Lower leg skin (tissue), 4 donors: Measurements from ENCODE around the gene PLEKHG4. TPM values are rescaled to one million over a fixed set of nuclear protein-coding genes. Genes with fewer than 3 reads are reported as not detected.

Experiments used
- DNase-seq, 2 donors: peaks; one replicate each; pipeline ENCODE4 v3.0.0-alpha.2; 2019; ENCODE audit warnings: low spot score in 2 of 2
- H3K4me3 ChIP-seq: fragments of 200-600 bp; sonication (generic); 2 replicates; pipeline ENCODE4 v1.5.1; 2017; ENCODE audit warnings: mild to moderate bottlenecking, low read depth; ENCODE audit not compliant: poor library complexity, severe bottlenecking
- POLR2A ChIP-seq, 2 donors: fragments of 450-650 bp; IDR thresholded peaks; one replicate each; pipeline ENCODE4 v1.6.1; 2016 to 2017; ENCODE audit warnings: antibody characterized with exemption in 2 of 2, mild to moderate bottlenecking in 1 of 2, moderate library complexity in 1 of 2
- WGBS, 2 donors: methylation state at CpG; one replicate each; pipeline ENCODE4 v1.1.5; 2018; 5-methylcytosine and 5-hydroxymethylcytosine counted together
- intact Hi-C: fragments of 100-400 bp; cut with DNase I; formaldehyde crosslinking; loops from one replicate; pipeline ENCODE4 v1.15.0; 2023; ENCODE audit warnings: low total_unique reads
- total RNA-seq, 4 donors: library from RNA; depleted of rRNA; stranded (reverse); fragments of >200 nt; gene quantifications; one replicate each; pipeline ENCODE4 v1.1.0, GENCODE V29; 2016
- TF ChIP-seq, protein P1 (sequence below), 3 donors: fragments of 450-650 bp; IDR thresholded peaks; one replicate each; pipeline ENCODE4 v1.5.1; 2016; ENCODE audit warnings: antibody characterized with exemption in 3 of 3, mild to moderate bottlenecking in 3 of 3, moderate library complexity in 2 of 3

Gene PLEKHG4
- total RNA-seq, 4 donors from 2014 or later: 16.6 to 28.0 (median 21.2) TPM

DNA sequence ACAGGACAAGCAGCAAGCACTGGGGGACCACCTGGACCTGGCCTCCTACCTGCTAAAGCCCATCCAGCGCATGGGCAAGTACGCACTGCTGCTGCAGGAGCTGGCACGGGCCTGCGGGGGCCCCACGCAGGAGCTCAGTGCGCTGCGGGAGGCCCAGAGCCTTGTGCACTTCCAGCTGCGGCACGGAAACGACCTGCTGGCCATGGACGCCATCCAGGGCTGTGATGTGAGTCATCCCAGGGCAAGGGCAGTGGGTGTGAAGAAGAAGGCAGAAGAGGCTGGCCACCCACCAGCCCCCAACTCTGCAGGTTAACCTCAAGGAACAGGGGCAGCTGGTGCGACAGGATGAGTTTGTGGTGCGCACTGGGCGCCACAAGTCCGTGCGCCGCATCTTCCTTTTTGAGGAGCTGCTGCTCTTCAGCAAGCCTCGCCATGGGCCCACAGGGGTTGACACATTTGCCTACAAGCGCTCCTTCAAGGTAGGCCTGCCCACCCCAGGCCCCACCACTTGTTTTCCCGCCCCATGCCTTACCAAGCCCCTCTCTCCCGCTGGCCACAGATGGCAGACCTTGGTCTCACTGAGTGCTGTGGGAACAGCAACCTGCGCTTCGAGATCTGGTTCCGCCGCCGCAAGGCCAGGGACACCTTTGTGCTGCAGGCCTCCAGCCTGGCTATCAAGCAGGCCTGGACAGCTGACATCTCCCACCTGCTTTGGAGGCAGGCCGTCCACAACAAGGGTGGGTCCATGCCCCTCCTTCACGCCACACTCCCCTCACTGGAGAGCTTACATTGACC lies 7.3 kb downstream of the PLEKHG4 start:
- DNase-seq: no peak
- WGBS, 2 donors: 91 to 92% methylated on average over 28 of the region's 28 CpGs
- H3K4me3 ChIP-seq: no peak overlapping the region
- intact Hi-C loops: no loop called here
- no peak for TF ChIP-seq POLR2A (IDR thresholded peaks at IDR 0.05)
- TF ChIP-seq, protein P1, sequence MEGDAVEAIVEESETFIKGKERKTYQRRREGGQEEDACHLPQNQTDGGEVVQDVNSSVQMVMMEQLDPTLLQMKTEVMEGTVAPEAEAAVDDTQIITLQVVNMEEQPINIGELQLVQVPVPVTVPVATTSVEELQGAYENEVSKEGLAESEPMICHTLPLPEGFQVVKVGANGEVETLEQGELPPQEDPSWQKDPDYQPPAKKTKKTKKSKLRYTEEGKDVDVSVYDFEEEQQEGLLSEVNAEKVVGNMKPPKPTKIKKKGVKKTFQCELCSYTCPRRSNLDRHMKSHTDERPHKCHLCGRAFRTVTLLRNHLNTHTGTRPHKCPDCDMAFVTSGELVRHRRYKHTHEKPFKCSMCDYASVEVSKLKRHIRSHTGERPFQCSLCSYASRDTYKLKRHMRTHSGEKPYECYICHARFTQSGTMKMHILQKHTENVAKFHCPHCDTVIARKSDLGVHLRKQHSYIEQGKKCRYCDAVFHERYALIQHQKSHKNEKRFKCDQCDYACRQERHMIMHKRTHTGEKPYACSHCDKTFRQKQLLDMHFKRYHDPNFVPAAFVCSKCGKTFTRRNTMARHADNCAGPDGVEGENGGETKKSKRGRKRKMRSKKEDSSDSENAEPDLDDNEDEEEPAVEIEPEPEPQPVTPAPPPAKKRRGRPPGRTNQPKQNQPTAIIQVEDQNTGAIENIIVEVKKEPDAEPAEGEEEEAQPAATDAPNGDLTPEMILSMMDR (IDR thresholded peaks at IDR 0.05): no peak

DNA sequence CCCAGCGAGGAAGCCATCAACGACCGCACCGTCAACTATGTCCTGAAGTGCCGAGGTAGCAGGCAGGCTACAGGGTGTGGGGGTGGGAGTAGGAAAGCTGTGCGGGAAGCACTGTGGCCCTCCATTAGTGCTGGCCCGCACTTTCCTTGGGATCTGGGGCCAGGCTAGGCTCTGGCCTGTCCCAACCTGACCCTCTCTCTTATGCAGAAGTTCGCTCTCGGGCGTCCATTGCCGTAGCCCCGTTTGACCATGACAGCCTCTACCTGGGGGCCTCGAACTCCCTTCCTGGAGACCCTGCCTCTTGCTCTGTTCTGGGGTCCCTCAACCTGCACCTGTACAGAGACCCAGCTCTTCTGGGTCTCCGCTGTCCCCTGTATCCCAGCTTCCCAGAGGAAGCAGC lies 8.6 kb downstream of the PLEKHG4 start:
- TF ChIP-seq, protein P1 (IDR thresholded peaks at IDR 0.05): no peak
- no peak for TF ChIP-seq POLR2A (IDR thresholded peaks at IDR 0.05)
- 94 to 96% methylated on average over 13 to 14 of the region's 14 CpGs for WGBS, 2 donors
- intact Hi-C loops: no loop called here
- DNase-seq: no peak
- H3K4me3 ChIP-seq: no peak overlapping the region

DNA sequence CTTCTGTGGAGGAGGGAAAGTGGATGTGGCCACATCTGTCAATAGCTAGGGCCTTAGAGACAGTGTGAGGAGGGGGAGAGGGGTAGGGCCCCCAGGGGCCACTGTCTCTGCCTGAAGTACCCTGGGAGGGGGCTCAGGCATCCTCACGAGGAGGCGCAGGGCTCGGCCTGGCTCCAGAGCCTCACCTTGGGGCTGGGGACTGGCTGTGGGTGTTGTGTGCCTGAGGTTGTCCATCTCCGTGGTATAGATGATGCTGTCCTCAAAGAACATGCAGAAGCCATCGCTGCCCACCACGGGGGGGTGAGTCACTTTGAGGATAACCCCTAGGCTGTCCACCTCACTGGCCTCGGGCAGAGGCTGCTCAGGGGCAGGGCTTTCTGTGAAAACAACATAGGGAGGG lies 12.1 kb downstream of the PLEKHG4 start:
- 86 to 89% methylated on average over 7 of the region's 7 CpGs for WGBS, 2 donors
- no peak for DNase-seq
- TF ChIP-seq, protein P1 (IDR thresholded peaks at IDR 0.05): no peak
- no peak for TF ChIP-seq POLR2A (IDR thresholded peaks at IDR 0.05)
- intact Hi-C loops: no loop called here
- H3K4me3 ChIP-seq: no peak overlapping the region

DNA sequence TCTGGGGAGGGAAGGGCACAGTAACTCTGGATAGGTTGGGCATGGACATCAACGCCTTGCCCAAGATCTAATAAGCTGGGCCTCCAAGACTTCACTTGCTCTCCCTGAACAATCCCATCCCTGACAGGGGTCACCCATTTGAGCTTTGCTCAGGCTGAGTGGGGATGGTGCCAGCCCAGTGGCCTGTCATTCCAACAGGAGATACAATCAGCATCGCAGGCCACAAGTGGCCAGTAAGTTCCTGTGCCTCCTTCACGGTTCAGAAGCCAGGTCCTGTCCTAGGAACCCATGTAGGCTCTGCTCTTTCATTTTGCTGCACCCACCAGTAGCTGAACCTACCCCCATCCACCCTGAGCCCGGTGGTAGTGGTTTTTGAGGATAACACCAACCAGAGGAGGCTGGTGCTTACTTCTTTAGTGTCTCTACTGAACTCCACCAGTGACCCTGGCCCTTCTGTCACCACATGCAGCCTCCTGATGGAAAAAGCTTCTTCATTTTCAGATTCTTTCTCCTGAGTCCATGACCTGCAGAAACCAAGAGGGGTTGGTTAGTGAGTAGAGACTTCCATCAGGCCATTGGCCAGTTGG lies 14.9 kb downstream of the PLEKHG4 start:
- TF ChIP-seq, protein P1 (IDR thresholded peaks at IDR 0.05): no peak
- no peak for TF ChIP-seq POLR2A (IDR thresholded peaks at IDR 0.05)
- no peak for DNase-seq
- no peak overlapping the region for H3K4me3 ChIP-seq
- WGBS, 2 donors: 83 to 93% methylated on average over 3 to 4 of the region's 4 CpGs
- intact Hi-C loops: no loop called here

DNA sequence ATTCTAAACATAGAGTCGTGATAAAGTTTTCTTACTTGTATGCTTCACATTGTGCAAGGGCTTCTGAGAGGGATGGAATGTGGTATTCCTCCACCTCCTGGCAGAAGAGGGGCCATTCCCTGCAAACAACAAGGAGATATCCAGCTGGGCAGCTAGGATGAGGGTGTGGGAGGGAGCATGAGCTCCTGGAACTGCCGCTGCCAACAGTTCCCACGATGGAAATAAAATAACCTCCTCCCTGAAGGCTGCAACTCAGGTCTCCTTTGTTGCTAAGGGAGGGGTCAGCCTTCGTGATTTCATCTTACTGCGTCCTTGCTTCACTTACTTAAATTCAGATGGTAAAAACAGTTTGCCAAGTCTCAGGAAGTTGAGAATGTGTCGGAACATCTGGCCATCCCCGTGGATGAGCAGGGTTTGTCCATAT lies 15.6 kb downstream of the PLEKHG4 start:
- WGBS, 2 donors: 50 to 57% methylated on average over 7 of the region's 7 CpGs
- DNase-seq: no peak
- no peak overlapping the region for H3K4me3 ChIP-seq
- TF ChIP-seq, protein P1 (IDR thresholded peaks at IDR 0.05): no peak
- no peak for TF ChIP-seq POLR2A (IDR thresholded peaks at IDR 0.05)
- intact Hi-C loops: loop anchor here (5.0 kb wide), 1 partner anchor 37 kb away; no protein-coding TSS in a partner anchor
